Parathyroid adenoma (tissue), 2 donors: Measurements from ENCODE around the gene OR2T33.
"Not testable (repeated sequence)": the region's sequence is repeated elsewhere in the genome, so short reads cannot be mapped to it uniquely, and the experiment has no call there.

ENCODE experiments used
- H2AFZ ChIP-seq: fragments of 300-600 bp; sonication (generic); one replicate; pipeline ENCODE4 v1.7.0; 2017; ENCODE audit warnings: antibody characterized with exemption, mild to moderate bottlenecking
- H3K27ac ChIP-seq: fragments of 300-600 bp; sonication (generic); one replicate; pipeline ENCODE4 v1.7.0; 2017
- H3K27me3 ChIP-seq: fragments of 300-600 bp; sonication (generic); one replicate; pipeline ENCODE4 v1.7.0; 2017; ENCODE audit warnings: low read length; ENCODE audit not compliant: control insufficient read depth, insufficient read depth
- H3K36me3 ChIP-seq: fragments of 300-600 bp; sonication (generic); one replicate; pipeline ENCODE4 v1.7.0; 2017; ENCODE audit warnings: low read length; ENCODE audit not compliant: control insufficient read depth, insufficient read depth
- H3K4me1 ChIP-seq: fragments of 300-600 bp; sonication (generic); one replicate; pipeline ENCODE4 v1.7.0; 2017; ENCODE audit warnings: control low read depth
- H3K4me2 ChIP-seq: fragments of 300-600 bp; sonication (generic); one replicate; pipeline ENCODE4 v1.7.0; 2017; ENCODE audit warnings: low read length
- H3K4me3 ChIP-seq: fragments of 300-600 bp; sonication (generic); one replicate; pipeline ENCODE4 v1.7.0; 2017; ENCODE audit warnings: low read depth, low read length
- H3K79me2 ChIP-seq: fragments of 300-600 bp; sonication (generic); one replicate; pipeline ENCODE4 v1.7.0; 2017; ENCODE audit warnings: control low read depth
- H3K9ac ChIP-seq: fragments of 300-600 bp; sonication (generic); one replicate; pipeline ENCODE4 v1.7.0; 2017; ENCODE audit warnings: mild to moderate bottlenecking
- H3K9me3 ChIP-seq: fragments of 300-600 bp; sonication (generic); one replicate; pipeline ENCODE4 v1.7.0; 2017; ENCODE audit warnings: low read length; ENCODE audit not compliant: control insufficient read depth
- TF ChIP-seq, protein P1 (sequence below): fragments of 300-600 bp; sonication (generic); IDR thresholded peaks from one replicate; pipeline ENCODE4 v1.7.0; 2017; ENCODE audit warnings: antibody characterized with exemption, mild to moderate bottlenecking
- donor health status: primary hyperparathyroidism.

OR2T33 gene, protein sequence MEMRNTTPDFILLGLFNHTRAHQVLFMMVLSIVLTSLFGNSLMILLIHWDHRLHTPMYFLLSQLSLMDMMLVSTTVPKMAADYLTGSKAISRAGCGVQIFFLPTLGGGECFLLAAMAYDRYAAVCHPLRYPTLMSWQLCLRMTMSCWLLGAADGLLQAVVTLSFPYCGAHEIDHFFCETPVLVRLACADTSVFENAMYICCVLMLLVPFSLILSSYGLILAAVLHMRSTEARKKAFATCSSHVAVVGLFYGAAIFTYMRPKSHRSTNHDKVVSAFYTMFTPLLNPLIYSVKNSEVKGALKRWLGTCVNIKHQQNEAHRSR

DNA sequence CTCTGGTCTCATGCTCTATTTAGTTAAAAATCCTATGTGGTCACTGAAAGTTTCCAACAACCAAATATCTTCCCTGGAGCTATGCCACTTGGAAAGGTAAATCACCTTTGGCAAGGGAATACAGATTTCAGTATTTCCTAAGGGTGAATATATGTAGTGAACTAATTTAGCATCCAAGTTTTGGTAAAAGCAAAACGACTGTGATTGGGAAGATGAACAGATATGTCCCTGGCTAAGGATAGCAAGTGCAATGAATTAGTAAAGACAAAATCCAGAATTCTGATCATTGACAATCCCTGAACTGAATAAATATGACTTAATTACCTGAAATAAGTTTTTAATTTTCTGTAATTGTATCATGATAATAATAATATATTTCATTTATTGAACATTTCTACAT is at the start of gene OR2T33:
TSS of gene OR2T33 (minus strand) at position 101 of the 400 bp plus-strand sequence. CDS start 4,162 bp downstream, outside the sequence.
- Histone ChIP-seq H3K4me3 (no peak within 1 kb of the TSS), H3K4me1 (no peaks in the 10 kb centered on the region), H3K27me3 (no peaks in the 10 kb centered on the region), H3K36me3 (no peaks in the 10 kb centered on the region), H3K4me2 (no peak within 1 kb of the TSS), H3K79me2 (no peaks in the 10 kb centered on the region), H2AFZ (no peak within 1 kb of the TSS), H3K9ac (no peak within 1 kb of the TSS), H3K9me3 (no peaks in the 10 kb centered on the region), H3K27ac (no peak within 1 kb of the TSS)
- TF ChIP-seq, protein P1, sequence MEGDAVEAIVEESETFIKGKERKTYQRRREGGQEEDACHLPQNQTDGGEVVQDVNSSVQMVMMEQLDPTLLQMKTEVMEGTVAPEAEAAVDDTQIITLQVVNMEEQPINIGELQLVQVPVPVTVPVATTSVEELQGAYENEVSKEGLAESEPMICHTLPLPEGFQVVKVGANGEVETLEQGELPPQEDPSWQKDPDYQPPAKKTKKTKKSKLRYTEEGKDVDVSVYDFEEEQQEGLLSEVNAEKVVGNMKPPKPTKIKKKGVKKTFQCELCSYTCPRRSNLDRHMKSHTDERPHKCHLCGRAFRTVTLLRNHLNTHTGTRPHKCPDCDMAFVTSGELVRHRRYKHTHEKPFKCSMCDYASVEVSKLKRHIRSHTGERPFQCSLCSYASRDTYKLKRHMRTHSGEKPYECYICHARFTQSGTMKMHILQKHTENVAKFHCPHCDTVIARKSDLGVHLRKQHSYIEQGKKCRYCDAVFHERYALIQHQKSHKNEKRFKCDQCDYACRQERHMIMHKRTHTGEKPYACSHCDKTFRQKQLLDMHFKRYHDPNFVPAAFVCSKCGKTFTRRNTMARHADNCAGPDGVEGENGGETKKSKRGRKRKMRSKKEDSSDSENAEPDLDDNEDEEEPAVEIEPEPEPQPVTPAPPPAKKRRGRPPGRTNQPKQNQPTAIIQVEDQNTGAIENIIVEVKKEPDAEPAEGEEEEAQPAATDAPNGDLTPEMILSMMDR, result no peak

DNA sequence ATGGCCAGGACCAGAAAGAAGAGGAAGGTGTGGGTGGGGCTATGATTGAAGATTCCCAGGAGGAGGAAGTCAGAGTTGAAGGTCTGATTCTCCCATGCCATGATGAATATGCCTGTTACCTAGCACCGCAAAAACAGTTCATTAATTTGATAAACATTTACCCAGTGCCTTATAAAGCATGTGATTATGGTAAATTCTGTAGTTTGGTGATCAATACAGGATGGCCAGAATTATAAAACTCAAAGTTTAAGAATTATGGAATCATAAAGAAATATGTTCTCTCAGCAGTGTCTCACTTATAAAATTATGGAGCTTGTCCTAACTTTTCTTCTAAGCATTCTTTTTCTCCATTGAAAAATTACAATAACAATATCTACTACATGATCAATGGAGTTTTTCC is 46.7 kb upstream of the OR2T33 start, which contains the start of gene OR2M7:
TSS of gene OR2M7 (minus strand) at position 101 of the 400 bp plus-strand sequence. CDS start at position 101, 0 bp downstream.
- Histone ChIP-seq H3K9ac (no peak within 1 kb of the TSS), H3K27me3 (no peaks in the 10 kb centered on the region), H3K36me3 (no peaks in the 10 kb centered on the region), H3K9me3 (no peaks in the 10 kb centered on the region), H3K27ac (no peak within 1 kb of the TSS), H3K4me3 (no peak within 1 kb of the TSS), H2AFZ (no peak within 1 kb of the TSS), H3K4me1 (no peaks in the 10 kb centered on the region), H3K4me2 (no peak within 1 kb of the TSS), H3K79me2 (no peaks in the 10 kb centered on the region)
- TF ChIP-seq, protein P1, result no peak

DNA sequence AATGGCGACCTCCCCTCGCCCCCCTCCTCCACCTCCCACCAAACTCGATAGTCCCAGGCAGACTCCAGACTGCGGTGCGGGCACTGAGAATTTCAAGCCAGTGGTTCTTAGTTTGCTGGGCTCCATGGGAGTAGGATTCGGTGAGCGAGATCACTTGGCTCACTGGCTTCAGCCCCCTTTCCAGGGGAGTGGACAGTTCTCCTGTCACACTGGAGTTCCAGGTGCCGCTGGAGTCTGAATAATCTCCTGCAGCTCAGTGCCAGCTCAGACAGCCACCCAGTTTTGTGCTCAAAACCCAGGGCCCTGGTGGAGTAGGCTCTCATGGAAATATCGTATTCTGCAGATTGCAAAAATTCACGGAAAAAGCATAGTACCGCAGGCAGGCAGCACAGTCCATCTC is 39.0 kb upstream of the OR2T33 start:
- Histone ChIP-seq H3K27me3 (no peaks in the 10 kb centered on the region), H2AFZ (no peak overlapping the region), H3K36me3 (no peaks in the 10 kb centered on the region), H3K4me3 (no peak overlapping the region), H3K4me1 (no peaks in the 10 kb centered on the region), H3K27ac (no peak overlapping the region), H3K79me2 (no peaks in the 10 kb centered on the region), H3K9me3 (no peaks in the 10 kb centered on the region), H3K4me2 (no peak overlapping the region), H3K9ac (no peak overlapping the region)
- TF ChIP-seq, protein P1, result no peak

DNA sequence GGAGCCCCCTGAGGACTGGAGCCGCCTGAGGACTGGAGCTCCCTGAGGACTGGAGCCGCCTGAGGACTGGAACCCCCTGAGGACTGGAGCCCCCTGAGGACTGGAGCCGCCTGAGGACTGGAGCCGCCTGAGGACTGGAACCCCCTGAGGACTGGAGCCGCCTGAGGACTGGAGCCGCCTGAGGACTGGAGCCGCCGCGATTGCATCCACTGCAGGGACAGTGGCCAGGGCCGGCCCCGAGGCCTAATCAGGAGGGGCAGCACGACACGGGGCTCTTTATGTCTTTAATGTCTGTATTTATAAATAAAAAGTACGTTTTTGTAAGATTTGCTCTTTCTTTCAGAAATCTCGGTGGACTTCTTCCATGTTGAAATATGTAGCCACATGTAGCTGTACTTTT is 29.0 kb upstream of the OR2T33 start:
- H3K4me1 ChIP-seq, H3K9me3 ChIP-seq, H3K27me3 ChIP-seq, H3K4me3 ChIP-seq, H3K79me2 ChIP-seq, H3K9ac ChIP-seq, H3K4me2 ChIP-seq, H3K27ac ChIP-seq, H3K36me3 ChIP-seq, H2AFZ ChIP-seq: not testable (repeated sequence)

DNA sequence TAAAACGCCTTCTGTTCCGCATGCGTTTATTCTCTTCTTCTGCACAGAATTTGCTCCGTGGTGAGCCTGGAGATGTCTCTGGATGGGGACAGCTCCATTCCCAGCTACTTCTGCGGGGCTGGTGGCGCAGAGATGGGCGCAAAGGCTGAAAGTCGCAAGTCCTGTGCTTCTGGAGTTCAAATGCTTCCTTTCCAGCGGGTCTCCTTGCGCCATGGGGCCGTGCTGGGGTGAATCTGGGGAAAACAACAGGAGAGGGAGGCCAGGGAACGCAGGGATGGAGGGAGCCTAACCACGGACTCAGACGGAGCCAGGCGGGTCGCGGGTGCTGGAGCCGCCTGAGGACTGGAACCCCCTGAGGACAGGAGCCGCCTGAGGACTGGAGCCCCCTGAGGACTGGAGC is 28.3 kb upstream of the OR2T33 start:
- H3K79me2 ChIP-seq, result no peaks in the 10 kb centered on the region
- TF ChIP-seq, protein P1, result no peak
- no peak overlapping the region for H3K27ac ChIP-seq
- no peak overlapping the region for H3K4me2 ChIP-seq
- no peaks in the 10 kb centered on the region for H3K36me3 ChIP-seq
- no peak overlapping the region for H2AFZ ChIP-seq
- no peak overlapping the region for H3K9ac ChIP-seq
- H3K4me3 ChIP-seq, result no peak overlapping the region
- H3K27me3 ChIP-seq, result no peaks in the 10 kb centered on the region
- no peaks in the 10 kb centered on the region for H3K4me1 ChIP-seq
- H3K9me3 ChIP-seq, result no peaks in the 10 kb centered on the region

DNA sequence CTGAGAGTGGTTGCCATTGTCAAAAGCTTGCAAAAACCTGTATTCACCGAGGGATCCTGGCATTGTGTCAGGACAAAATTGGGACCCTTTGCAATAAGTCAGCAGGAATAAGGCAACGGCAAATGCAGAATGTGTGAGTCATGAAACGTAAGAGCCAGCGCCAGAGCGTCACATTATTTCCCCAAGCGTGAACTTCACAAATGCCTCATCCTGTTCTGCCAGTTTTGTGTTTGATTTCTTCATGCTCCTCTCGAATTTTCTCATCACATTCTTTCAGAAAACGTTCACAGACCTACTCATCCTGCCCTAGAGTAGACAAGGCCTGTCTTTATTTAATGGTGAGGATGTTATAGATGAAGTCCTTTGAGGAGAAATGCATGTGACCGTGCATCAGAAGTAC is 27.9 kb upstream of the OR2T33 start:
- H3K4me3 ChIP-seq, H2AFZ ChIP-seq, H3K4me1 ChIP-seq, H3K9me3 ChIP-seq, H3K79me2 ChIP-seq, H3K36me3 ChIP-seq, H3K4me2 ChIP-seq, H3K27me3 ChIP-seq, H3K9ac ChIP-seq, H3K27ac ChIP-seq: not testable (repeated sequence)
